Measurements from ENCODE around the gene KLHL24. TPM values are rescaled to one million over a fixed set of nuclear protein-coding genes. Genes with fewer than 3 reads are reported as not detected.
A peak's percentile ranks its signal among the peaks of the same experiment; 100 is the strongest.

KLHL24 gene, protein sequence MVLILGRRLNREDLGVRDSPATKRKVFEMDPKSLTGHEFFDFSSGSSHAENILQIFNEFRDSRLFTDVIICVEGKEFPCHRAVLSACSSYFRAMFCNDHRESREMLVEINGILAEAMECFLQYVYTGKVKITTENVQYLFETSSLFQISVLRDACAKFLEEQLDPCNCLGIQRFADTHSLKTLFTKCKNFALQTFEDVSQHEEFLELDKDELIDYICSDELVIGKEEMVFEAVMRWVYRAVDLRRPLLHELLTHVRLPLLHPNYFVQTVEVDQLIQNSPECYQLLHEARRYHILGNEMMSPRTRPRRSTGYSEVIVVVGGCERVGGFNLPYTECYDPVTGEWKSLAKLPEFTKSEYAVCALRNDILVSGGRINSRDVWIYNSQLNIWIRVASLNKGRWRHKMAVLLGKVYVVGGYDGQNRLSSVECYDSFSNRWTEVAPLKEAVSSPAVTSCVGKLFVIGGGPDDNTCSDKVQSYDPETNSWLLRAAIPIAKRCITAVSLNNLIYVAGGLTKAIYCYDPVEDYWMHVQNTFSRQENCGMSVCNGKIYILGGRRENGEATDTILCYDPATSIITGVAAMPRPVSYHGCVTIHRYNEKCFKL
- polyA plus RNA-seq (7.7 to 15.6 TPM (median 12.0 TPM) in 3 replicates), polyA minus RNA-seq (4.2 to 43.2 TPM (median 39.2 TPM) in 3 replicates)
- polyA plus RNA-seq (2011; ENCODE audit: low read depth) = 18.1 TPM
- polyA plus RNA-seq (2011; cell fraction: cytosol; rRNA removed) = 6.2 and 13.7 TPM in 2 replicates
- polyA plus RNA-seq (2011; cell fraction: nucleus; rRNA removed) = 18.5 and 24.5 TPM in 2 replicates
- polyA plus RNA-seq (2012; ENCODE audit: low replicate concordance) = 3.8 and 20.5 TPM in 2 replicates
- 19.2 TPM for polyA minus RNA-seq (2011; cell fraction: cytosol; rRNA and poly(A)+ RNA removed)
- 28.5 and 37.5 TPM in 2 replicates for polyA minus RNA-seq (2011; cell fraction: nucleus; rRNA and poly(A)+ RNA removed)

DNA sequence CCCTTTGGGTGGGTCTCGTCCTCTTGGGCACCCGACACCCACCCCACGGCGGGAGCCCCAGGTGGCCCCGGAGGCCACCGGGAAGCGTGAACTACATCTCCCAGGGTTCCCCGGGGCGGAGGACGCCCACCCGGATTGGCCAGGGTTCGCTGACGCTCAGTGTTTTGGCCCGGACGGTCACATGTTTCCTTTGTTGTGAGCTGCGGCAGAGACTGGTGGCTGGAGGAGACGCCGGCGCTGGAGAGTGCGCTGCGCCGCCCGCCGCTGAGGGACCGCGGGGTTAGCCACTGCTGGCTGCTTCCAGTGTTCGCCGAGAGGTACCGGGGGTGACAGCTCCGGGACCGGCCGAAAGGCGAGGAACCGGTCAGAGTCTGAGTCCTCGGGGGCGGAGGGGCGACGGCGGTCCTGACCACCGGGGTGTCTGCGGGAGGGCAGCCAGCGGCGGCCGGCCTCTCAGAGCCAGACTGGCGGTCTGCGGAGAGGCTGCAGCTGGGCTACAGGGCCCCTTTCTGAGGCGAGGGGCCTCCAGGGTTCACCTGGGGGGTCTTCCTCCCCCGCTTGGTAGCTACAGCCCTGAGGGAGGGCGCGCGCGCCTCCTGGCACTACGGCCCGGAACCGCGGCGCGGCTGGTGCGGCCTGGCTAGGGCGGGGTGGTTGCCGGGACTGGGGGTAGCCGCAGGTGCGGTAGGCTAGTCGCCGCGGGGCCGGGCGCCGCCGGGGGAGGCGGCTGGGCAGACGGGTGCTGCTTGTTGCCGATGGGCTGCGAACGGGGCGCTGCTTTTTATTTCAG lies at the start of gene KLHL24:
KLHL24 (plus strand) TSS at position 193 of the 790 bp plus-strand sequence. CDS start 14,734 bp downstream, outside the sequence.
- H4K20me1 ChIP-seq (ENCODE audit: control insufficient read depth, extremely low read depth, insufficient read depth, low read length) = no peaks in the 10 kb centered on the region
- no peaks in the 10 kb centered on the region for H3K9me1 ChIP-seq (ENCODE audit: control insufficient read depth, extremely low read depth, insufficient read depth, low read length)
- H3K79me2 ChIP-seq (ENCODE audit: control insufficient read depth, insufficient read depth, low read length) = no peaks in the 10 kb centered on the region
- no peaks in the 10 kb centered on the region for H3K27me3 ChIP-seq (ENCODE audit: control insufficient read depth, extremely low read depth, insufficient read depth, low read length)
- no peaks in the 10 kb centered on the region for H3K36me3 ChIP-seq (ENCODE audit: control insufficient read depth in 2 of 2, extremely low read depth in 1 of 2, insufficient read depth in 2 of 2, low read length in 2 of 2)
- H3K4me1 ChIP-seq (ENCODE audit: control insufficient read depth, extremely low read depth, insufficient read depth, low read length) = peaks cover 7% of the 10 kb centered on the region
- dilution Hi-C loops (cut with MboI; ENCODE audit: extremely low pct_ligation_motif_present, low sequenced_read_pairs) = no loop called here
- H3K9me3 ChIP-seq (ENCODE audit: control insufficient read depth, low read depth, low read length) = no peaks in the 10 kb centered on the region
- H3K4me2 ChIP-seq (ENCODE audit: control insufficient read depth, extremely low read depth, insufficient read depth, low read depth, low read length) = peak within 1 kb of the TSS; percentile 93
- DNase-seq (ENCODE audit: low read depth, low spot score) (peak; percentile 32), FAIRE-seq (peak; percentile 20)
- H3K4me3 ChIP-seq (ENCODE audit: control insufficient read depth in 2 of 3, extremely low read depth in 1 of 3, insufficient read depth in 2 of 3, low read depth in 1 of 3, low read length in 3 of 3) = peak within 1 kb of the TSS; percentile 81 to 98 (median 91)
- peak within 1 kb of the TSS; percentile 80 for H3K27ac ChIP-seq (ENCODE audit: control insufficient read depth, insufficient read depth, low read length)
- H2AFZ ChIP-seq (ENCODE audit: control insufficient read depth, low read length) = peak within 1 kb of the TSS; percentile 94
- TF ChIP-seq EZH2 (IDR thresholded peaks at IDR 0.05; ENCODE audit: low read length) = no peak
- TF ChIP-seq, protein P1, sequence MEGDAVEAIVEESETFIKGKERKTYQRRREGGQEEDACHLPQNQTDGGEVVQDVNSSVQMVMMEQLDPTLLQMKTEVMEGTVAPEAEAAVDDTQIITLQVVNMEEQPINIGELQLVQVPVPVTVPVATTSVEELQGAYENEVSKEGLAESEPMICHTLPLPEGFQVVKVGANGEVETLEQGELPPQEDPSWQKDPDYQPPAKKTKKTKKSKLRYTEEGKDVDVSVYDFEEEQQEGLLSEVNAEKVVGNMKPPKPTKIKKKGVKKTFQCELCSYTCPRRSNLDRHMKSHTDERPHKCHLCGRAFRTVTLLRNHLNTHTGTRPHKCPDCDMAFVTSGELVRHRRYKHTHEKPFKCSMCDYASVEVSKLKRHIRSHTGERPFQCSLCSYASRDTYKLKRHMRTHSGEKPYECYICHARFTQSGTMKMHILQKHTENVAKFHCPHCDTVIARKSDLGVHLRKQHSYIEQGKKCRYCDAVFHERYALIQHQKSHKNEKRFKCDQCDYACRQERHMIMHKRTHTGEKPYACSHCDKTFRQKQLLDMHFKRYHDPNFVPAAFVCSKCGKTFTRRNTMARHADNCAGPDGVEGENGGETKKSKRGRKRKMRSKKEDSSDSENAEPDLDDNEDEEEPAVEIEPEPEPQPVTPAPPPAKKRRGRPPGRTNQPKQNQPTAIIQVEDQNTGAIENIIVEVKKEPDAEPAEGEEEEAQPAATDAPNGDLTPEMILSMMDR (optimal IDR thresholded peaks at IDR 0.05 in 1 of 3, IDR thresholded peaks at IDR 0.05 in 1 of 3, conservative IDR thresholded peaks at IDR 0.05 in 1 of 3; ENCODE audit: extremely low read depth in 1 of 3, insufficient read depth in 2 of 3, low read length in 3 of 3) = peak in 1 of 3 experiments; percentile 12
- peak within 1 kb of the TSS; percentile 85 for H3K9ac ChIP-seq (ENCODE audit: control insufficient read depth, extremely low read depth, insufficient read depth, low read length)

DNA sequence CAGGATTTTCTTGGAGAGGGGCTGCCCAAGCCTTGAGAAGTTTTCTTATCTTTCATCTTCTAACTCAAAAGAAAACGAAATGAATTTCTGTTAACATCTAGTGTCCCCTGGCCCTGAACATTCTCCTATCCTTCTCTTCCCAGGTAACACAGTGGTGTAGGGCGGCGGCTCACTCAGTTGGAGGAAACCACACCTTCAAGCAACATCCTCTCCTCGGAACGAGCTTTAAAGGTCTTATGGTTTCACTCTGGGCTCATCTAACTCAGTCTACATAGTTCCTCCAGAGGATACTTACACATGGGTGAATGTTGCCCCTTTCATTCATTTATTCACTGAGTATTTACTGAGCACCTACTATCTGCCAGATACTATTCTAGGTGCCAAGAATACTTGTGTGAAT lies 48.9 kb upstream of the KLHL24 start:
- dilution Hi-C loops (cut with MboI; ENCODE audit: extremely low pct_ligation_motif_present, low sequenced_read_pairs) = no loop called here
- H3K36me3 ChIP-seq (ENCODE audit: control insufficient read depth in 2 of 2, extremely low read depth in 1 of 2, insufficient read depth in 2 of 2, low read length in 2 of 2) = no peaks in the 10 kb centered on the region
- H3K9me1 ChIP-seq (ENCODE audit: control insufficient read depth, extremely low read depth, insufficient read depth, low read length) = no peaks in the 10 kb centered on the region
- no peak overlapping the region for H3K4me2 ChIP-seq (ENCODE audit: control insufficient read depth, extremely low read depth, insufficient read depth, low read depth, low read length)
- no peaks in the 10 kb centered on the region for H3K27me3 ChIP-seq (ENCODE audit: control insufficient read depth, extremely low read depth, insufficient read depth, low read length)
- H4K20me1 ChIP-seq (ENCODE audit: control insufficient read depth, extremely low read depth, insufficient read depth, low read length) = no peaks in the 10 kb centered on the region
- FAIRE-seq (no peak), DNase-seq (ENCODE audit: low read depth, low spot score) (no peak)
- no peak overlapping the region for H3K27ac ChIP-seq (ENCODE audit: control insufficient read depth, insufficient read depth, low read length)
- no peak overlapping the region for H2AFZ ChIP-seq (ENCODE audit: control insufficient read depth, low read length)
- no peaks in the 10 kb centered on the region for H3K4me1 ChIP-seq (ENCODE audit: control insufficient read depth, extremely low read depth, insufficient read depth, low read length)
- H3K4me3 ChIP-seq (ENCODE audit: control insufficient read depth in 2 of 3, extremely low read depth in 1 of 3, insufficient read depth in 2 of 3, low read depth in 1 of 3, low read length in 3 of 3) = no peak overlapping the region
- H3K9me3 ChIP-seq (ENCODE audit: control insufficient read depth, low read depth, low read length) = no peaks in the 10 kb centered on the region
- H3K9ac ChIP-seq (ENCODE audit: control insufficient read depth, extremely low read depth, insufficient read depth, low read length) = no peak overlapping the region
- H3K79me2 ChIP-seq (ENCODE audit: control insufficient read depth, insufficient read depth, low read length) = no peaks in the 10 kb centered on the region
- no peak for TF ChIP-seq EZH2 (IDR thresholded peaks at IDR 0.05; ENCODE audit: low read length)
- TF ChIP-seq, protein P1 (optimal IDR thresholded peaks at IDR 0.05 in 1 of 3, IDR thresholded peaks at IDR 0.05 in 1 of 3, conservative IDR thresholded peaks at IDR 0.05 in 1 of 3; ENCODE audit: extremely low read depth in 1 of 3, insufficient read depth in 2 of 3, low read length in 3 of 3) = no peak
